Lower leg skin (tissue), 4 donors: ENCODE data around the gene EEIG2. TPM values are rescaled to one million over a fixed set of nuclear protein-coding genes. Genes with fewer than 3 reads are reported as not detected.

Experiments
- DNase-seq, 2 donors: peaks; one replicate each; pipeline ENCODE4 v3.0.0-alpha.2; 2019; ENCODE audit warnings: low spot score in 2 of 2
- H3K4me3 ChIP-seq: fragments of 200-600 bp; sonication (generic); 2 replicates; pipeline ENCODE4 v1.5.1; 2017; ENCODE audit warnings: mild to moderate bottlenecking, low read depth; ENCODE audit not compliant: poor library complexity, severe bottlenecking
- POLR2A ChIP-seq, 2 donors: fragments of 450-650 bp; IDR thresholded peaks; one replicate each; pipeline ENCODE4 v1.6.1; 2016 to 2017; ENCODE audit warnings: antibody characterized with exemption in 2 of 2, mild to moderate bottlenecking in 1 of 2, moderate library complexity in 1 of 2
- WGBS, 2 donors: methylation state at CpG; one replicate each; pipeline ENCODE4 v1.1.5; 2018; 5-methylcytosine and 5-hydroxymethylcytosine counted together
- intact Hi-C: fragments of 100-400 bp; cut with DNase I; formaldehyde crosslinking; loops from one replicate; pipeline ENCODE4 v1.15.0; 2023; ENCODE audit warnings: low total_unique reads
- total RNA-seq, 4 donors: library from RNA; depleted of rRNA; stranded (reverse); fragments of >200 nt; gene quantifications; one replicate each; pipeline ENCODE4 v1.1.0, GENCODE V29; 2016
- TF ChIP-seq, protein P1 (sequence below), 3 donors: fragments of 450-650 bp; IDR thresholded peaks; one replicate each; pipeline ENCODE4 v1.5.1; 2016; ENCODE audit warnings: antibody characterized with exemption in 3 of 3, mild to moderate bottlenecking in 3 of 3, moderate library complexity in 2 of 3

The EEIG2 gene
- total RNA-seq, 4 donors from 2014 or later: 4.8 to 7.3 (median 5.5) TPM

DNA sequence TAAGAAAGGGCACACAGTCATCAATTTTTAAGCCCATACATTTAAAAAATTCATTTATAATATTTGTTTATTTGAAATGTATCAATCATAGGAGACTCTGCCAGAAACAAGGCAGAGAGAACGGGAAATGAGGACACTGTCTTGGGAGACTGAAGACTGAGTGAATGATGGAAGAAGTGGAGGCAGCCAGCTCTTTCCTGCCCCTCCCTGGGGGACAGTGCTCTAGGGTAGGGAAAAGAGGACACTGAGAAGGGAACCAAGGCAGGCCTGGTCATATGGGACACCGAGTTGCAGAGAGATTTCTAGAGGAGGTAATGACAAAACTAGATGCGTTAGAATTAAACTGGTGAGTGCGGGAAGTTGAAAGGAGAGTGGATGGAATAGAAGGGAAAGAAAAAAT is 31.6 kb downstream of the EEIG2 start:
- intact Hi-C loops: loop anchor here (5.0 kb wide), 1 partner anchor 1749 kb away; no protein-coding TSS in a partner anchor
- no peak overlapping the region for H3K4me3 ChIP-seq
- WGBS, 2 donors: 69 to 74% methylated on average over 4 of the region's 4 CpGs
- TF ChIP-seq, protein P1, sequence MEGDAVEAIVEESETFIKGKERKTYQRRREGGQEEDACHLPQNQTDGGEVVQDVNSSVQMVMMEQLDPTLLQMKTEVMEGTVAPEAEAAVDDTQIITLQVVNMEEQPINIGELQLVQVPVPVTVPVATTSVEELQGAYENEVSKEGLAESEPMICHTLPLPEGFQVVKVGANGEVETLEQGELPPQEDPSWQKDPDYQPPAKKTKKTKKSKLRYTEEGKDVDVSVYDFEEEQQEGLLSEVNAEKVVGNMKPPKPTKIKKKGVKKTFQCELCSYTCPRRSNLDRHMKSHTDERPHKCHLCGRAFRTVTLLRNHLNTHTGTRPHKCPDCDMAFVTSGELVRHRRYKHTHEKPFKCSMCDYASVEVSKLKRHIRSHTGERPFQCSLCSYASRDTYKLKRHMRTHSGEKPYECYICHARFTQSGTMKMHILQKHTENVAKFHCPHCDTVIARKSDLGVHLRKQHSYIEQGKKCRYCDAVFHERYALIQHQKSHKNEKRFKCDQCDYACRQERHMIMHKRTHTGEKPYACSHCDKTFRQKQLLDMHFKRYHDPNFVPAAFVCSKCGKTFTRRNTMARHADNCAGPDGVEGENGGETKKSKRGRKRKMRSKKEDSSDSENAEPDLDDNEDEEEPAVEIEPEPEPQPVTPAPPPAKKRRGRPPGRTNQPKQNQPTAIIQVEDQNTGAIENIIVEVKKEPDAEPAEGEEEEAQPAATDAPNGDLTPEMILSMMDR (IDR thresholded peaks at IDR 0.05): no peak
- no peak for TF ChIP-seq POLR2A (IDR thresholded peaks at IDR 0.05)
- no peak for DNase-seq

- 83% methylated on average over 5 of the region's 5 CpGs for WGBS, 2 donors
- intact Hi-C loops: loop anchor here (5.0 kb wide), 1 partner anchor 1750 kb away; no protein-coding TSS in a partner anchor
Observed at GRCh38 chr1:108592030-108592759, 32.3 kb downstream of the EEIG2 start.

GRCh38 chr1:108593448-108593847 is 33.5 kb downstream of the EEIG2 start:
- WGBS, 2 donors: 92 to 98% methylated on average over 2 of the region's 2 CpGs
- intact Hi-C loops: loop anchor here (5.0 kb wide), 1 partner anchor 1751 kb away; no protein-coding TSS in a partner anchor
- no peak for TF ChIP-seq POLR2A (IDR thresholded peaks at IDR 0.05)
- TF ChIP-seq, protein P1 (IDR thresholded peaks at IDR 0.05): no peak
- no peak for DNase-seq
- H3K4me3 ChIP-seq: no peak overlapping the region

More at GRCh38 chr1:108592030-108592759, 32.3 kb downstream of the EEIG2 start:
- no peak overlapping the region for H3K4me3 ChIP-seq
- TF ChIP-seq POLR2A (IDR thresholded peaks at IDR 0.05): no peak
- TF ChIP-seq, protein P1 (IDR thresholded peaks at IDR 0.05): no peak
- DNase-seq: no peak

GRCh38 chr1:108595507-108595906 is 35.6 kb downstream of the EEIG2 start:
- intact Hi-C loops: no loop called here
- 14 to 22% methylated on average over 2 of the region's 2 CpGs for WGBS, 2 donors

DNA sequence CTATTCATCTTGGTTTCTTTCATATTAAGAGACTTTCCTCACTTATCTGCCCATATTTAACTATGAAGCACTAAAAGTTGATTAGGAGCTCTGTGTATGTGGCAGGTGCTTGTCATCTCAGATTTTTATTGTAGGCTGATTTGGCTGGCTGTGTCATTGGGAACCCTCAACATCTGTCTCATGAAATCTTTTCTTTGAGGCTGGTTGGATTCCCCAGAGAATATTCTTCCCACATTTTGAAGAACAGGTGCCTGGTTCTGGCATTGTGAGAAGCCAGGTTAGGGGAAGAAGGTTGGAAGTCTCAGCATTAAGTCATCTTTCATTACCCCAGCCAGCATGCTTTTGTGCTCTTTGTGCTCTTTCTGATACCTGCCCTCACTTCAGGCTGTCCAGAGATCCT is 37.1 kb downstream of the EEIG2 start:
- TF ChIP-seq POLR2A (IDR thresholded peaks at IDR 0.05): no peak
- TF ChIP-seq, protein P1 (IDR thresholded peaks at IDR 0.05): no peak
- intact Hi-C loops: no loop called here
- no peak for DNase-seq
- H3K4me3 ChIP-seq: no peak overlapping the region

More at GRCh38 chr1:108595507-108595906, 35.6 kb downstream of the EEIG2 start:
- no peak overlapping the region for H3K4me3 ChIP-seq
- no peak for DNase-seq
- TF ChIP-seq POLR2A (IDR thresholded peaks at IDR 0.05): no peak
- TF ChIP-seq, protein P1 (IDR thresholded peaks at IDR 0.05): no peak
